SU-DHL-6 (cell line): ENCODE data around the gene MAP3K12.
A peak's percentile ranks its signal among the peaks of the same experiment; 100 is the strongest.
"Not testable (repeated sequence)": the region's sequence is repeated elsewhere in the genome, so short reads cannot be mapped to it uniquely, and the experiment has no call there.

Experiments used
- H2AFZ ChIP-seq: fragments of 200-600 bp; sonication (generic); 2 replicates; pipeline ENCODE4 v1.6.1; 2014; ENCODE audit warnings: low read depth, mild to moderate bottlenecking, moderate library complexity, mixed read lengths, antibody characterized with exemption, low read length; ENCODE audit not compliant: severe bottlenecking
- H3F3A ChIP-seq: fragments of 200-600 bp; shearing (Covaris generic); 2 replicates; pipeline ENCODE4 v1.6.0; 2016; ENCODE audit warnings: antibody characterized with exemption, mild to moderate bottlenecking; ENCODE audit not compliant: insufficient read depth
- H3K27ac ChIP-seq: fragments of 200-600 bp; sonication (generic); 2 replicates; pipeline ENCODE4 v1.5.1; 2016; ENCODE audit warnings: low read depth, mild to moderate bottlenecking, low read length, moderate library complexity, mixed read lengths
- H3K27me3 ChIP-seq: fragments of 200-600 bp; sonication (generic), shearing (Covaris generic); 2 replicates; pipeline ENCODE4 v1.6.0; 2014; ENCODE audit warnings: mild to moderate bottlenecking, low read length
- H3K36me3 ChIP-seq: fragments of 200-600 bp; sonication (generic); 2 replicates; pipeline ENCODE4 v1.6.1; 2014; ENCODE audit warnings: mild to moderate bottlenecking, low read length, mixed read lengths
- H3K4me2 ChIP-seq: fragments of 300-600, 200-600 bp; shearing (Covaris generic), sonication (generic); 2 replicates; pipeline ENCODE4 v1.6.0; 2014; ENCODE audit warnings: low read length, low read depth, mild to moderate bottlenecking; ENCODE audit not compliant: poor library complexity, severe bottlenecking
- H3K4me3 ChIP-seq: fragments of 200-600 bp; sonication (generic); 2 replicates; pipeline ENCODE4 v1.5.1; 2014; ENCODE audit warnings: antibody characterized with exemption, low read length, mild to moderate bottlenecking, mixed read lengths; ENCODE audit not compliant: insufficient read depth, poor library complexity, severe bottlenecking
- H3K79me2 ChIP-seq: fragments of 200-600 bp; sonication (generic); 2 replicates; pipeline ENCODE4 v1.6.1; 2014; ENCODE audit warnings: mild to moderate bottlenecking, low read length, moderate library complexity; ENCODE audit not compliant: insufficient read depth
- H3K9ac ChIP-seq: fragments of 200-600 bp; sonication (generic); 2 replicates; pipeline ENCODE4 v1.7.0; 2014; ENCODE audit warnings: mild to moderate bottlenecking, low read length
- H3K9me2 ChIP-seq: fragments of 200-600 bp; sonication (generic); replicated peaks from 2 replicates; pipeline ENCODE4 v1.6.1; 2014; ENCODE audit warnings: low read length; ENCODE audit not compliant: insufficient read depth
- H3K9me3 ChIP-seq: fragments of 200-600 bp; sonication (generic); 2 replicates; pipeline ENCODE4 v1.6.1; 2014; ENCODE audit warnings: low read length, mixed read lengths; ENCODE audit not compliant: insufficient read depth
- H4K20me1 ChIP-seq: fragments of 200-600 bp; sonication (generic); 2 replicates; pipeline ENCODE4 v1.6.1; 2014; ENCODE audit warnings: low read depth, mild to moderate bottlenecking, antibody characterized with exemption, low read length, moderate library complexity, mixed read lengths
- EZH2phosphoT487 ChIP-seq: fragments of 200-600 bp; sonication (generic), shearing (Covaris generic); conservative IDR thresholded peaks from 2 replicates; pipeline ENCODE4 v1.6.1; 2018; ENCODE audit warnings: mild to moderate bottlenecking, antibody characterized with exemption, low read length, moderate library complexity, mixed read lengths
- TF ChIP-seq, protein P1 (sequence below): fragments of 200-600 bp; sonication (generic); IDR thresholded peaks from one replicate; pipeline ENCODE4 v1.5.1; 2017; ENCODE audit warnings: antibody characterized with exemption, mild to moderate bottlenecking, low read length, moderate library complexity; ENCODE audit not compliant: insufficient read depth, poor library complexity, severe bottlenecking

The MAP3K12 gene

GRCh38 chr12:53450936-53451335 lies 48.3 kb downstream of the MAP3K12 start:
- H3K4me2 ChIP-seq, result peak overlapping the region; percentile 69
- TF ChIP-seq, protein P1, sequence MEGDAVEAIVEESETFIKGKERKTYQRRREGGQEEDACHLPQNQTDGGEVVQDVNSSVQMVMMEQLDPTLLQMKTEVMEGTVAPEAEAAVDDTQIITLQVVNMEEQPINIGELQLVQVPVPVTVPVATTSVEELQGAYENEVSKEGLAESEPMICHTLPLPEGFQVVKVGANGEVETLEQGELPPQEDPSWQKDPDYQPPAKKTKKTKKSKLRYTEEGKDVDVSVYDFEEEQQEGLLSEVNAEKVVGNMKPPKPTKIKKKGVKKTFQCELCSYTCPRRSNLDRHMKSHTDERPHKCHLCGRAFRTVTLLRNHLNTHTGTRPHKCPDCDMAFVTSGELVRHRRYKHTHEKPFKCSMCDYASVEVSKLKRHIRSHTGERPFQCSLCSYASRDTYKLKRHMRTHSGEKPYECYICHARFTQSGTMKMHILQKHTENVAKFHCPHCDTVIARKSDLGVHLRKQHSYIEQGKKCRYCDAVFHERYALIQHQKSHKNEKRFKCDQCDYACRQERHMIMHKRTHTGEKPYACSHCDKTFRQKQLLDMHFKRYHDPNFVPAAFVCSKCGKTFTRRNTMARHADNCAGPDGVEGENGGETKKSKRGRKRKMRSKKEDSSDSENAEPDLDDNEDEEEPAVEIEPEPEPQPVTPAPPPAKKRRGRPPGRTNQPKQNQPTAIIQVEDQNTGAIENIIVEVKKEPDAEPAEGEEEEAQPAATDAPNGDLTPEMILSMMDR, result no peak
- TF ChIP-seq EZH2phosphoT487, result no peak

DNA sequence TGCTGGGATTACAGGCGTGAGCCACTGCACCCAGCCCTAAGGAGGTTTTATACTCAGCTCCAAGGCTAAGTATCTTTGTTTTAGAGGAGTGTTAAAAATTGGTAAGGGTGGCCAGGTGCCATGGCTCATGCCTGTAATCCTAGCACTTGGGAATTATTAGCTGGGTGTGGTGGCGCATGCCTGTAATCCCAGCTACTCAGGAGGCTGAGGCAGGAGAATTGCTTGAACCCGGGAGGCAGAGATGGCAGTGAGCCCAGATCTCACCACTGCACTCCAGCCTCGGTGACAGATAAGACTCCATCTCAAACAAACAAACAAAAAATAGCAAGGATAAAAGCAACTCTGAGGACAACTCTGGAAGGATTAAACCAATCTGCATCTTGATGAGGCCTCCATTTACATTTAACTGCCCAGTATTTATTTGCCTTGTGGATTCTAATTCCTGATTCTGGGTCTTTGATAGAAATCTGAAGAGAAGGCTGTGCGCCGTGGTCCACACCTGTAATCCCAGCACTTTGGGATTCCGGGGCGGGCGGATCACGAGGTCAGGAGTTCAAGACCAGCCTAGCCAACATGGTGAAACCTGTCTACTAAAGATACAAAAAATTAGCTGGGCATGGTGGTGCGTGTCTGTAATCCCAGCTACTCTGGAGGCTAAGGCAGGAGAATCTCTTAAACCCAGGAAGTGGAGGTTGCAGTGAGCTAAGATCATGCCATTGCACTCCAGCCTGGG lies 54.5 kb downstream of the MAP3K12 start:
- H3F3A ChIP-seq, H3K27ac ChIP-seq, H2AFZ ChIP-seq, H3K4me3 ChIP-seq, H3K36me3 ChIP-seq, H3K9me3 ChIP-seq, H3K4me2 ChIP-seq, H3K27me3 ChIP-seq, H3K9ac ChIP-seq, H4K20me1 ChIP-seq, H3K9me2 ChIP-seq: not testable (repeated sequence)
- peaks cover 30% of the 10 kb centered on the region for H3K79me2 ChIP-seq

More at GRCh38 chr12:53450936-53451335, 48.3 kb downstream of the MAP3K12 start:
- H3K4me3 ChIP-seq, result no peak overlapping the region
- no peaks in the 10 kb centered on the region for H3K27me3 ChIP-seq
- peaks cover 29% of the 10 kb centered on the region for H4K20me1 ChIP-seq
- H3F3A ChIP-seq, result peaks cover 39% of the 10 kb centered on the region
- H3K79me2 ChIP-seq, result peaks cover 38% of the 10 kb centered on the region
- H3K9me2 ChIP-seq, result no peaks in the 10 kb centered on the region
- no peaks in the 10 kb centered on the region for H3K9me3 ChIP-seq
- H3K9ac ChIP-seq, result no peak overlapping the region
- H3K36me3 ChIP-seq, result peaks cover 33% of the 10 kb centered on the region
- no peak overlapping the region for H2AFZ ChIP-seq
- no peak overlapping the region for H3K27ac ChIP-seq

DNA sequence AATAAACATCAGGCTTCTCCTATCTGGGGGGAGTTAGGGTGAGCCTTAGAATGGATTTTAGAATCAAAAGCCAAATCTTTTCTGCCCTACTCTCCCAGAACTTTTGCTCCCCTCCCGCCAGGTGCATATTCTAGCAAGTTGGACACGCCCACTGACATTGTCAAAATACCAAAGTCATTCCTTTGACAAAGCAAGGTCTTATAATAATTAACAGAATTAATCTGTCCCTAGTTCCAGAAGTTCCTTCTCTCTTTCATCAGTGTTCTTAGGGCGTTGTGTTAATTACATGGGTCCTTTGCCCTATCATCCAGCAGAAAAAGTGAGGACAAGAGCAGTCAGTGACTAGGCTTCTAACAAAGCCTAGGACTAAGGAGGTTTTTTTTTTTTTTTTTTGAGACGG lies 55.3 kb downstream of the MAP3K12 start:
- Histone ChIP-seq H3F3A (peaks cover 5% of the 10 kb centered on the region; the same call in 1 of the 2 replicates), H3K79me2 (peaks cover 30% of the 10 kb centered on the region), H3K9me2 (no peaks in the 10 kb centered on the region), H3K4me3 (no peak overlapping the region), H2AFZ (no peak overlapping the region), H3K27ac (no peak overlapping the region), H4K20me1 (no peaks in the 10 kb centered on the region), H3K27me3 (no peaks in the 10 kb centered on the region), H3K36me3 (peaks cover 5% of the 10 kb centered on the region; the same call in 1 of the 2 replicates), H3K9ac (no peak overlapping the region), H3K9me3 (no peaks in the 10 kb centered on the region), H3K4me2 (peak overlapping the region; percentile 74)
- no peak for TF ChIP-seq EZH2phosphoT487
- TF ChIP-seq, protein P1, result no peak

- Histone ChIP-seq H3K27ac (peak within 1 kb of the TSS; percentile 56), H3K4me2 (peak within 1 kb of the TSS; percentile 83)
Measured at GRCh38 chr12:53441040-53441833, 58.0 kb downstream of the MAP3K12 start, which contains the start of gene PRR13. Gene PRR13, plus strand, starts transcription at chr12:53441734. Its CDS starts 981 bp downstream, at chr12:53442715.

GRCh38 chr12:53439582-53439981 lies 59.7 kb downstream of the MAP3K12 start:
- not testable (repeated sequence) for H3K9ac ChIP-seq, H2AFZ ChIP-seq, H3K4me2 ChIP-seq, H3K9me3 ChIP-seq, H3K27me3 ChIP-seq, H3K4me3 ChIP-seq, H3K36me3 ChIP-seq, H4K20me1 ChIP-seq, H3K27ac ChIP-seq, H3K9me2 ChIP-seq, H3F3A ChIP-seq
- H3K79me2 ChIP-seq, result peaks cover 26% of the 10 kb centered on the region

More at GRCh38 chr12:53441040-53441833, 58.0 kb downstream of the MAP3K12 start, which contains the start of gene PRR13:
- Histone ChIP-seq H2AFZ (peak within 1 kb of the TSS; percentile 95), H4K20me1 (no peaks in the 10 kb centered on the region), H3K9ac (peak within 1 kb of the TSS; percentile 84), H3K36me3 (peaks cover 5% of the 10 kb centered on the region; the same call in 1 of the 2 replicates), H3K9me2 (no peaks in the 10 kb centered on the region), H3K27me3 (no peaks in the 10 kb centered on the region), H3K9me3 (no peaks in the 10 kb centered on the region), H3K79me2 (peaks cover 30% of the 10 kb centered on the region), H3K4me3 (peak within 1 kb of the TSS; percentile 92), H3F3A (no peaks in the 10 kb centered on the region)
- TF ChIP-seq, protein P1, result no peak
- no peak for TF ChIP-seq EZH2phosphoT487
